ENCODE data around the gene PCK1. TPM values are rescaled to one million over a fixed set of nuclear protein-coding genes. Genes with fewer than 3 reads are reported as not detected.
"Not testable (repeated sequence)": the region's sequence is repeated elsewhere in the genome, so short reads cannot be mapped to it uniquely, and the experiment has no call there.

Gene PCK1
- total RNA-seq (2021; fragmentation: NEBNext Ultra II Directional; extraction: Animal tissue kit (Norgen Biotek cat#: 25700)), result not detected
- long read RNA-seq, result 0 reads

DNA sequence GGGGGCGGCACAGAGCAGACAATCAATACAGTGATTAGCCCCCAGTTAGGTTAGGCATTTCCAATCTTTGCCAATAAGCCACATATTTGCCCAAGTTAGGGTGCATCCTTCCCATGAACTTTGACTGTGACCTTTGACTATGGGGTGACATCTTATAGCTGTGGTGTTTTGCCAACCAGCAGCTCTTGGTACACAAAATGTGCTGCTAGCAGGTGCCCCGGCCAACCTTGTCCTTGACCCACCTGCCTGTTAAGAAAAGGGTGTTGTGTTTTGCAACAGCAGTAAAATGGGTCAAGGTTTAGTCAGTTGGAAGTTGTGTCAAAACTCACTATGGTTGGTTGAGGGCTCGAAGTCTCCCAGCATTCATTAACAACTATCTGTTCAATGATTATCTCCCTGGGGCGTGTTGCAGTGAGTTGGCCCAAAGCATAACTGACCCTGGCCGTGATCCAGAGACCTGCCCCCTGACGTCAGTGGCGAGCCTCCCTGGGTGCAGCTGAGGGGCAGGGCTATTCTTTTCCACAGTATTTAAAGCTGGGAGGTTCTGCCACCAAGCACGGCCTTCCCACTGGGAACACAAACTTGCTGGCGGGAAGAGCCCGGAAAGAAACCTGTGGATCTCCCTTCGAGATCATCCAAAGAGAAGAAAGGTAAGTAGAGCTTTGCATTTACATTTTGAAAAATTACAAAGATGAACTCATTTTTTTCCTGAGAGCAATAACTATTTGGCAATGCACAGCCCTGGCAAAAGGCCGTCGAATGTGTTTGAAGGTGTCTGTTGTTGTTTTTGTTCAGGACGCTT is at the start of gene PCK1:
PCK1 (plus strand) TSS at position 557 of the 802 bp plus-strand sequence. CDS start 302 bp downstream, outside the sequence.
- Mint-ChIP-seq H3K27ac (no peak within 1 kb of the TSS), H3K27me3 (ENCODE audit: insufficient read depth) (peaks cover 39% of the 10 kb centered on the region)
- no peak for DNase-seq

DNA sequence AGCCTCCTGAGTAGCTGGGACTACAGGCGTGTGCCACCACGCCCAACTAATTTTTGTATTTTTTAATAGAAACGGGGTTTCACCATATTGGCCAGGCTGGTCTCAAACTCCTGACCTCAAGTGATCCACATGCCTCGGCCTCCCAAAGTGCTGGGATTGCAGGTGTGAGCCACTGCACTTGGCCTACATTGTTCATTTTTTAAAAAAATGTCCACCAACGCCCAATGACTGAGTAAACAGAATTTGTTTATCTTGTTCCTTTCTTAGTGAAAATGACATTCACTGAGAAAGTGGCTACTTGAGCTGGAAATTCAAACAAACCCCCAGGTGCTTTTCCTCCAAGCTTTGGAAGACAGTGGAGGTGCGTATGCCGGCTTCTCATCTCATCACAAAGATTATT is 49.2 kb upstream of the PCK1 start:
- peaks cover 17% of the 10 kb centered on the region for H3K27me3 Mint-ChIP-seq (ENCODE audit: insufficient read depth)

More for the DNA sequence above, at the start of gene PCK1:
- no peaks in the 10 kb centered on the region for H3K4me1 Mint-ChIP-seq (ENCODE audit: low read depth)
- TF ChIP-seq, protein P1, sequence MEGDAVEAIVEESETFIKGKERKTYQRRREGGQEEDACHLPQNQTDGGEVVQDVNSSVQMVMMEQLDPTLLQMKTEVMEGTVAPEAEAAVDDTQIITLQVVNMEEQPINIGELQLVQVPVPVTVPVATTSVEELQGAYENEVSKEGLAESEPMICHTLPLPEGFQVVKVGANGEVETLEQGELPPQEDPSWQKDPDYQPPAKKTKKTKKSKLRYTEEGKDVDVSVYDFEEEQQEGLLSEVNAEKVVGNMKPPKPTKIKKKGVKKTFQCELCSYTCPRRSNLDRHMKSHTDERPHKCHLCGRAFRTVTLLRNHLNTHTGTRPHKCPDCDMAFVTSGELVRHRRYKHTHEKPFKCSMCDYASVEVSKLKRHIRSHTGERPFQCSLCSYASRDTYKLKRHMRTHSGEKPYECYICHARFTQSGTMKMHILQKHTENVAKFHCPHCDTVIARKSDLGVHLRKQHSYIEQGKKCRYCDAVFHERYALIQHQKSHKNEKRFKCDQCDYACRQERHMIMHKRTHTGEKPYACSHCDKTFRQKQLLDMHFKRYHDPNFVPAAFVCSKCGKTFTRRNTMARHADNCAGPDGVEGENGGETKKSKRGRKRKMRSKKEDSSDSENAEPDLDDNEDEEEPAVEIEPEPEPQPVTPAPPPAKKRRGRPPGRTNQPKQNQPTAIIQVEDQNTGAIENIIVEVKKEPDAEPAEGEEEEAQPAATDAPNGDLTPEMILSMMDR (IDR thresholded peaks at IDR 0.05), result no peak
- peaks cover 4% of the 10 kb centered on the region; the same call in 1 of the 2 replicates for H3K9me3 Mint-ChIP-seq
- H3K4me3 Mint-ChIP-seq, result no peak within 1 kb of the TSS
- H3K36me3 Mint-ChIP-seq (ENCODE audit: low read depth), result no peaks in the 10 kb centered on the region

GRCh38 chr20:57512432-57512831 is 48.5 kb upstream of the PCK1 start:
- peaks cover 17% of the 10 kb centered on the region for H3K27me3 Mint-ChIP-seq (ENCODE audit: insufficient read depth)
- no peaks in the 10 kb centered on the region for H3K4me1 Mint-ChIP-seq (ENCODE audit: low read depth)

More for the DNA sequence above, 49.2 kb upstream of the PCK1 start:
- H3K9me3 Mint-ChIP-seq; H3K4me1 Mint-ChIP-seq (ENCODE audit: low read depth); H3K36me3 Mint-ChIP-seq (ENCODE audit: low read depth); H3K27ac Mint-ChIP-seq; DNase-seq; H3K4me3 Mint-ChIP-seq: not testable (repeated sequence)

GRCh38 chr20:57513199-57513598 is 47.7 kb upstream of the PCK1 start:
- TF ChIP-seq, protein P1 (IDR thresholded peaks at IDR 0.05), result no peak
- DNase-seq, result no peak

More at GRCh38 chr20:57512432-57512831, 48.5 kb upstream of the PCK1 start:
- no peak overlapping the region for H3K4me3 Mint-ChIP-seq
- DNase-seq, result no peak
- no peaks in the 10 kb centered on the region for H3K36me3 Mint-ChIP-seq (ENCODE audit: low read depth)
- no peak overlapping the region for H3K27ac Mint-ChIP-seq
- TF ChIP-seq, protein P1 (IDR thresholded peaks at IDR 0.05), result no peak
- H3K9me3 Mint-ChIP-seq, result no peaks in the 10 kb centered on the region

GRCh38 chr20:57514273-57514751 is 46.6 kb upstream of the PCK1 start:
- TF ChIP-seq, protein P1 (IDR thresholded peaks at IDR 0.05), result peak; percentile 87

More at GRCh38 chr20:57513199-57513598, 47.7 kb upstream of the PCK1 start:
- peaks cover 23% of the 10 kb centered on the region for H3K27me3 Mint-ChIP-seq (ENCODE audit: insufficient read depth)
- H3K4me3 Mint-ChIP-seq, result no peak overlapping the region
- H3K27ac Mint-ChIP-seq, result no peak overlapping the region
- no peaks in the 10 kb centered on the region for H3K4me1 Mint-ChIP-seq (ENCODE audit: low read depth)
- no peaks in the 10 kb centered on the region for H3K36me3 Mint-ChIP-seq (ENCODE audit: low read depth)
- H3K9me3 Mint-ChIP-seq, result no peaks in the 10 kb centered on the region

GRCh38 chr20:57517904-57518303 is 43.0 kb upstream of the PCK1 start:
- Mint-ChIP-seq H3K4me1 (ENCODE audit: low read depth) (no peaks in the 10 kb centered on the region), H3K4me3 (no peak overlapping the region), H3K27ac (no peak overlapping the region), H3K9me3 (no peaks in the 10 kb centered on the region), H3K36me3 (ENCODE audit: low read depth) (no peaks in the 10 kb centered on the region), H3K27me3 (ENCODE audit: insufficient read depth) (peaks cover 23% of the 10 kb centered on the region)
- TF ChIP-seq, protein P1 (IDR thresholded peaks at IDR 0.05), result no peak
- DNase-seq, result no peak

More at GRCh38 chr20:57514273-57514751, 46.6 kb upstream of the PCK1 start:
- H3K4me3 Mint-ChIP-seq, result no peak overlapping the region
- no peaks in the 10 kb centered on the region for H3K4me1 Mint-ChIP-seq (ENCODE audit: low read depth)
- H3K27me3 Mint-ChIP-seq (ENCODE audit: insufficient read depth), result peaks cover 27% of the 10 kb centered on the region
- H3K9me3 Mint-ChIP-seq, result no peaks in the 10 kb centered on the region
- DNase-seq, result peak; percentile 39
- H3K27ac Mint-ChIP-seq, result no peak overlapping the region
- H3K36me3 Mint-ChIP-seq (ENCODE audit: low read depth), result no peaks in the 10 kb centered on the region

All from HFFc6 (cell line).